ENCODE results near the gene CTDSPL2.

The CTDSPL2 gene

GRCh38 chr15:44569316-44569715 lies 141.9 kb downstream of the CTDSPL2 start:
- WGBS: 93% methylated on average over 4 of the region's 4 CpGs
- no peaks in the 10 kb centered on the region for H3K4me1 ChIP-seq (ENCODE audit: insufficient read depth, low read length)
- no peak overlapping the region for H3K9ac ChIP-seq (ENCODE audit: low read depth, low read length)
- H3K27ac ChIP-seq (ENCODE audit: low read depth, low read length): no peak overlapping the region
- no peak overlapping the region for H3K4me3 ChIP-seq (ENCODE audit: low read length)
- peaks cover 55% of the 10 kb centered on the region for H3K36me3 ChIP-seq (ENCODE audit: insufficient read depth, low read length)
- H3K9me3 ChIP-seq (ENCODE audit: insufficient read depth, low read depth, low read length): peaks cover 15% of the 10 kb centered on the region
- H3K27me3 ChIP-seq (ENCODE audit: insufficient read depth, low read length): no peaks in the 10 kb centered on the region

GRCh38 chr15:44570361-44570760 lies 142.9 kb downstream of the CTDSPL2 start:
- Histone ChIP-seq H3K27ac (ENCODE audit: low read depth, low read length) (no peak overlapping the region), H3K27me3 (ENCODE audit: insufficient read depth, low read length) (no peaks in the 10 kb centered on the region)
- 91% methylated on average over 3 of the region's 4 CpGs for WGBS

GRCh38 chr15:44573386-44573785 lies 146.0 kb downstream of the CTDSPL2 start:
- Histone ChIP-seq H3K4me1 (ENCODE audit: insufficient read depth, low read length) (no peaks in the 10 kb centered on the region), H3K36me3 (ENCODE audit: insufficient read depth, low read length) (peaks cover 26% of the 10 kb centered on the region), H3K4me3 (ENCODE audit: low read length) (no peak overlapping the region), H3K27ac (ENCODE audit: low read depth, low read length) (no peak overlapping the region), H3K27me3 (ENCODE audit: insufficient read depth, low read length) (no peaks in the 10 kb centered on the region), H3K9ac (ENCODE audit: low read depth, low read length) (no peak overlapping the region), H3K9me3 (ENCODE audit: insufficient read depth, low read depth, low read length) (no peaks in the 10 kb centered on the region)
- 95% methylated on average over 6 of the region's 6 CpGs for whole genome bisulfite sequencing

More at GRCh38 chr15:44570361-44570760, 142.9 kb downstream of the CTDSPL2 start:
- Histone ChIP-seq H3K4me1 (ENCODE audit: insufficient read depth, low read length) (no peaks in the 10 kb centered on the region), H3K9ac (ENCODE audit: low read depth, low read length) (no peak overlapping the region), H3K4me3 (ENCODE audit: low read length) (no peak overlapping the region), H3K9me3 (ENCODE audit: insufficient read depth, low read depth, low read length) (peaks cover 4% of the 10 kb centered on the region), H3K36me3 (ENCODE audit: insufficient read depth, low read length) (peaks cover 50% of the 10 kb centered on the region)

GRCh38 chr15:44574734-44575133 lies 147.3 kb downstream of the CTDSPL2 start:
- Histone ChIP-seq H3K9ac (ENCODE audit: low read depth, low read length) (no peak overlapping the region), H3K27ac (ENCODE audit: low read depth, low read length) (no peak overlapping the region), H3K4me1 (ENCODE audit: insufficient read depth, low read length) (no peaks in the 10 kb centered on the region), H3K36me3 (ENCODE audit: insufficient read depth, low read length) (peaks cover 25% of the 10 kb centered on the region), H3K27me3 (ENCODE audit: insufficient read depth, low read length) (no peaks in the 10 kb centered on the region), H3K9me3 (ENCODE audit: insufficient read depth, low read depth, low read length) (no peaks in the 10 kb centered on the region), H3K4me3 (ENCODE audit: low read length) (no peak overlapping the region)
- 94% methylated on average over 1 of the region's 1 CpG for WGBS
